SU-DHL-6 (cell line): ENCODE data around the gene SNX17.
"Not testable (repeated sequence)": the region's sequence is repeated elsewhere in the genome, so short reads cannot be mapped to it uniquely, and the experiment has no call there.

ENCODE experiments used
- H2AFZ ChIP-seq: fragments of 200-600 bp; sonication (generic); 2 replicates; pipeline ENCODE4 v1.6.1; 2014; ENCODE audit warnings: low read depth, mild to moderate bottlenecking, moderate library complexity, mixed read lengths, antibody characterized with exemption, low read length; ENCODE audit not compliant: severe bottlenecking
- H3F3A ChIP-seq: fragments of 200-600 bp; shearing (Covaris generic); 2 replicates; pipeline ENCODE4 v1.6.0; 2016; ENCODE audit warnings: antibody characterized with exemption, mild to moderate bottlenecking; ENCODE audit not compliant: insufficient read depth
- H3K27ac ChIP-seq: fragments of 200-600 bp; sonication (generic); 2 replicates; pipeline ENCODE4 v1.5.1; 2016; ENCODE audit warnings: low read depth, mild to moderate bottlenecking, low read length, moderate library complexity, mixed read lengths
- H3K27me3 ChIP-seq: fragments of 200-600 bp; sonication (generic), shearing (Covaris generic); 2 replicates; pipeline ENCODE4 v1.6.0; 2014; ENCODE audit warnings: mild to moderate bottlenecking, low read length
- H3K36me3 ChIP-seq: fragments of 200-600 bp; sonication (generic); 2 replicates; pipeline ENCODE4 v1.6.1; 2014; ENCODE audit warnings: mild to moderate bottlenecking, low read length, mixed read lengths
- H3K4me2 ChIP-seq: fragments of 300-600, 200-600 bp; shearing (Covaris generic), sonication (generic); 2 replicates; pipeline ENCODE4 v1.6.0; 2014; ENCODE audit warnings: low read length, low read depth, mild to moderate bottlenecking; ENCODE audit not compliant: poor library complexity, severe bottlenecking
- H3K4me3 ChIP-seq: fragments of 200-600 bp; sonication (generic); 2 replicates; pipeline ENCODE4 v1.5.1; 2014; ENCODE audit warnings: antibody characterized with exemption, low read length, mild to moderate bottlenecking, mixed read lengths; ENCODE audit not compliant: insufficient read depth, poor library complexity, severe bottlenecking
- H3K79me2 ChIP-seq: fragments of 200-600 bp; sonication (generic); 2 replicates; pipeline ENCODE4 v1.6.1; 2014; ENCODE audit warnings: mild to moderate bottlenecking, low read length, moderate library complexity; ENCODE audit not compliant: insufficient read depth
- H3K9ac ChIP-seq: fragments of 200-600 bp; sonication (generic); 2 replicates; pipeline ENCODE4 v1.7.0; 2014; ENCODE audit warnings: mild to moderate bottlenecking, low read length
- H3K9me2 ChIP-seq: fragments of 200-600 bp; sonication (generic); replicated peaks from 2 replicates; pipeline ENCODE4 v1.6.1; 2014; ENCODE audit warnings: low read length; ENCODE audit not compliant: insufficient read depth
- H3K9me3 ChIP-seq: fragments of 200-600 bp; sonication (generic); 2 replicates; pipeline ENCODE4 v1.6.1; 2014; ENCODE audit warnings: low read length, mixed read lengths; ENCODE audit not compliant: insufficient read depth
- H4K20me1 ChIP-seq: fragments of 200-600 bp; sonication (generic); 2 replicates; pipeline ENCODE4 v1.6.1; 2014; ENCODE audit warnings: low read depth, mild to moderate bottlenecking, antibody characterized with exemption, low read length, moderate library complexity, mixed read lengths
- CTCF ChIP-seq: fragments of 200-600 bp; sonication (generic); IDR thresholded peaks from one replicate; pipeline ENCODE4 v1.5.1; 2017; ENCODE audit warnings: antibody characterized with exemption, mild to moderate bottlenecking, low read length, moderate library complexity; ENCODE audit not compliant: insufficient read depth, poor library complexity, severe bottlenecking
- EZH2phosphoT487 ChIP-seq: fragments of 200-600 bp; sonication (generic), shearing (Covaris generic); conservative IDR thresholded peaks from 2 replicates; pipeline ENCODE4 v1.6.1; 2018; ENCODE audit warnings: mild to moderate bottlenecking, antibody characterized with exemption, low read length, moderate library complexity, mixed read lengths

The SNX17 gene

GRCh38 chr2:27421660-27422250, 51.3 kb downstream of the SNX17 start:
- H3K9ac ChIP-seq, result no peak overlapping the region
- no peak overlapping the region for H2AFZ ChIP-seq
- H3F3A ChIP-seq, result 0 out of 2 replicates have a peak, but pooled peaks cover 3% of the 10 kb centered on the region
- no peaks in the 10 kb centered on the region for H3K79me2 ChIP-seq
- no peak overlapping the region for H3K4me2 ChIP-seq
- no peaks in the 10 kb centered on the region for H4K20me1 ChIP-seq
- H3K27me3 ChIP-seq, result no peaks in the 10 kb centered on the region
- H3K9me3 ChIP-seq, result no peaks in the 10 kb centered on the region
- no peaks in the 10 kb centered on the region for H3K36me3 ChIP-seq
- no peaks in the 10 kb centered on the region for H3K9me2 ChIP-seq
- no peak for TF ChIP-seq EZH2phosphoT487
- no peak for TF ChIP-seq CTCF
- no peak overlapping the region for H3K27ac ChIP-seq
- H3K4me3 ChIP-seq, result no peak overlapping the region

GRCh38 chr2:27422958-27423357, 52.5 kb downstream of the SNX17 start:
- Histone ChIP-seq H2AFZ (no peak overlapping the region), H3K4me3 (no peak overlapping the region), H3K9me3 (no peaks in the 10 kb centered on the region), H3F3A (0 out of 2 replicates have a peak, but pooled peaks cover 3% of the 10 kb centered on the region), H4K20me1 (no peaks in the 10 kb centered on the region), H3K36me3 (no peaks in the 10 kb centered on the region), H3K79me2 (no peaks in the 10 kb centered on the region), H3K27me3 (no peaks in the 10 kb centered on the region), H3K4me2 (no peak overlapping the region), H3K9me2 (no peaks in the 10 kb centered on the region), H3K9ac (no peak overlapping the region), H3K27ac (no peak overlapping the region)
- TF ChIP-seq CTCF (no peak), EZH2phosphoT487 (no peak)

GRCh38 chr2:27425039-27425438, 54.6 kb downstream of the SNX17 start:
- not testable (repeated sequence) for H3K27me3 ChIP-seq, H3K9me3 ChIP-seq, H3K36me3 ChIP-seq, H3K4me3 ChIP-seq, H2AFZ ChIP-seq, H4K20me1 ChIP-seq, H3K4me2 ChIP-seq, H3F3A ChIP-seq, H3K9ac ChIP-seq, H3K9me2 ChIP-seq, H3K27ac ChIP-seq
- peaks cover 10% of the 10 kb centered on the region for H3K79me2 ChIP-seq
